NCI-H146 treated with DMSO at 0.1 percent for 48 hours (cell line): ENCODE data around the gene KIF27.
"Not testable (repeated sequence)": the region's sequence is repeated elsewhere in the genome, so short reads cannot be mapped to it uniquely, and the experiment has no call there.

Source experiments
- DNase-seq: peaks from one replicate; lab custom pipeline; 2025; ENCODE audit not compliant: unreplicated experiment; lab: John Stamatoyannopoulos, UW

The KIF27 gene

GRCh38 chr9:83920927-83921707, at the start of gene KIF27:
TSS of gene KIF27 (minus strand) at chr9:83921432. CDS start at chr9:83915591, 5,841 bp downstream.
- DNase-seq, result peak; percentile 66

GRCh38 chr9:83969602-83970001, 48.4 kb upstream of the KIF27 start:
- DNase-seq, result no peak

GRCh38 chr9:83967073-83967472, 45.8 kb upstream of the KIF27 start:
- DNase-seq, result no peak

- DNase-seq, result no peak
Measured at GRCh38 chr9:83966209-83966582, 45.0 kb upstream of the KIF27 start.

- DNase-seq, result no peak
Measured at GRCh38 chr9:83965350-83966208, 44.3 kb upstream of the KIF27 start.

- DNase-seq, result no peak
Measured at GRCh38 chr9:83964973-83965349, 43.7 kb upstream of the KIF27 start.

- DNase-seq, result no peak
Measured at GRCh38 chr9:83962165-83962564, 40.9 kb upstream of the KIF27 start.

- no peak for DNase-seq
Measured at GRCh38 chr9:83960991-83961390, 39.8 kb upstream of the KIF27 start.

- DNase-seq, result no peak
Measured at GRCh38 chr9:83959061-83959460, 37.8 kb upstream of the KIF27 start.

- no peak for DNase-seq
Measured at GRCh38 chr9:83957248-83957513, 35.9 kb upstream of the KIF27 start.

- peak; percentile 20 for DNase-seq
Measured at GRCh38 chr9:83956436-83957247, 35.4 kb upstream of the KIF27 start.

GRCh38 chr9:83956086-83956435, 34.8 kb upstream of the KIF27 start:
- no peak for DNase-seq

GRCh38 chr9:83948096-83948495, 26.9 kb upstream of the KIF27 start:
- DNase-seq, result not testable (repeated sequence)

GRCh38 chr9:83940590-83941303, 19.5 kb upstream of the KIF27 start:
- DNase-seq, result no peak

GRCh38 chr9:83937861-83938455, 16.7 kb upstream of the KIF27 start:
- no peak for DNase-seq

GRCh38 chr9:83936523-83936922, 15.3 kb upstream of the KIF27 start:
- no peak for DNase-seq

GRCh38 chr9:83935276-83935935, 14.2 kb upstream of the KIF27 start:
- DNase-seq, result no peak

GRCh38 chr9:83934569-83935275, 13.5 kb upstream of the KIF27 start:
- DNase-seq, result no peak

GRCh38 chr9:83933790-83934189, 12.6 kb upstream of the KIF27 start:
- DNase-seq, result no peak

GRCh38 chr9:83932851-83933250, 11.6 kb upstream of the KIF27 start:
- DNase-seq, result no peak
